Neutrophil (primary cell): ENCODE data around the gene EGFR.

Experiments used
- H3K27ac ChIP-seq: fragments of 200-600 bp; sonication (generic); 2 replicates; pipeline ENCODE4 v1.5.1; 2016; ENCODE audit warnings: mild to moderate bottlenecking, moderate library complexity
- H3K27me3 ChIP-seq: fragments of 200-600 bp; sonication (generic); 2 replicates; pipeline ENCODE4 v1.6.0; 2016; ENCODE audit warnings: mild to moderate bottlenecking
- H3K36me3 ChIP-seq: fragments of 200-600 bp; sonication (generic); 2 replicates; pipeline ENCODE4 v1.5.1; 2017
- H3K4me1 ChIP-seq, 2 experiments: fragments of 200-600 bp in 1 of 2; sonication (generic) in 1 of 2; 1 replicate in 1 of 2; 2 replicates in 1 of 2; pipeline versions ENCODE4 v1.5.1 to v1.6.1; 2013 to 2016; ENCODE audit warnings: low read depth in 1 of 2, low read length in 1 of 2, mild to moderate bottlenecking in 1 of 2, moderate library complexity in 1 of 2; ENCODE audit not compliant: control insufficient read depth in 1 of 2, insufficient read depth in 1 of 2
- H3K4me3 ChIP-seq, 2 experiments: fragments of 200-600 bp in 1 of 2; sonication (generic) in 1 of 2; 1 replicate in 1 of 2; 2 replicates in 1 of 2; pipeline ENCODE4 v1.5.1; 2013 to 2016; ENCODE audit warnings: low read depth in 1 of 2, low read length in 1 of 2, mild to moderate bottlenecking in 1 of 2, moderate library complexity in 1 of 2
- H3K9me3 ChIP-seq: fragments of 200-600 bp; sonication (generic); 2 replicates; pipeline ENCODE4 v1.5.1; 2016
- TF ChIP-seq, protein P1 (sequence below): fragments of 200-600 bp; sonication (generic); IDR thresholded peaks from 2 replicates; pipeline ENCODE4 v1.5.1; 2016; ENCODE audit warnings: antibody characterized with exemption

Gene EGFR

DNA sequence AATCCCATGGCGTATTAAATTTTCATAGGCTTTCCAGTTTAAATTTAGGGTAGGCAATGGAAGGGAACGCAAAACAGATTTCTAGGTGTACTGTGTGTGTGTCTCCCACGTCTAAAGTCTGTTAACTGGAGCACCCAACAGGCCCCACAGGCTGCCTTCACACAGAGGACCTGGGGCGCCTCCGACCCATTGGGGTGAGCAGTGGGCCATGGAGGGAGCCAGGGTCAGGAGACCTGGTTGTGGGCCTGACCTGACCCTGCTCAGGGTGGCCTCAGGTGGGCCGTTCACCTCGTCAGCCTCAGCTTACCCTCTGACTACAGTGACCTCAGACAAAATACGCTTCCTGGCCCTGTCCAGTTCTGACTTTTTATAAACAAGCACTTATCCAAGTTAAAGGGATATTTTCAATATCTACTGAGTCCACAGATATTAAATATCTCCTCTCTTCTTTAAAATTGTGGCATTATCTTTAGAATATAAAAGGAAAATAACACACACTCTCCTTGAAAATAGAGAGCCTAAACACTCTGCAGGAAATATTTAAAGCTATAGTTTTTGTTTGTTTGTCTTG lies 159.6 kb downstream of the EGFR start:
- Histone ChIP-seq H3K27ac (no peak overlapping the region), H3K4me3 (no peak overlapping the region), H3K36me3 (no peaks in the 10 kb centered on the region), H3K4me1 (no peaks in the 10 kb centered on the region), H3K9me3 (no peaks in the 10 kb centered on the region), H3K27me3 (no peaks in the 10 kb centered on the region)
- TF ChIP-seq, protein P1, sequence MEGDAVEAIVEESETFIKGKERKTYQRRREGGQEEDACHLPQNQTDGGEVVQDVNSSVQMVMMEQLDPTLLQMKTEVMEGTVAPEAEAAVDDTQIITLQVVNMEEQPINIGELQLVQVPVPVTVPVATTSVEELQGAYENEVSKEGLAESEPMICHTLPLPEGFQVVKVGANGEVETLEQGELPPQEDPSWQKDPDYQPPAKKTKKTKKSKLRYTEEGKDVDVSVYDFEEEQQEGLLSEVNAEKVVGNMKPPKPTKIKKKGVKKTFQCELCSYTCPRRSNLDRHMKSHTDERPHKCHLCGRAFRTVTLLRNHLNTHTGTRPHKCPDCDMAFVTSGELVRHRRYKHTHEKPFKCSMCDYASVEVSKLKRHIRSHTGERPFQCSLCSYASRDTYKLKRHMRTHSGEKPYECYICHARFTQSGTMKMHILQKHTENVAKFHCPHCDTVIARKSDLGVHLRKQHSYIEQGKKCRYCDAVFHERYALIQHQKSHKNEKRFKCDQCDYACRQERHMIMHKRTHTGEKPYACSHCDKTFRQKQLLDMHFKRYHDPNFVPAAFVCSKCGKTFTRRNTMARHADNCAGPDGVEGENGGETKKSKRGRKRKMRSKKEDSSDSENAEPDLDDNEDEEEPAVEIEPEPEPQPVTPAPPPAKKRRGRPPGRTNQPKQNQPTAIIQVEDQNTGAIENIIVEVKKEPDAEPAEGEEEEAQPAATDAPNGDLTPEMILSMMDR = no peak

DNA sequence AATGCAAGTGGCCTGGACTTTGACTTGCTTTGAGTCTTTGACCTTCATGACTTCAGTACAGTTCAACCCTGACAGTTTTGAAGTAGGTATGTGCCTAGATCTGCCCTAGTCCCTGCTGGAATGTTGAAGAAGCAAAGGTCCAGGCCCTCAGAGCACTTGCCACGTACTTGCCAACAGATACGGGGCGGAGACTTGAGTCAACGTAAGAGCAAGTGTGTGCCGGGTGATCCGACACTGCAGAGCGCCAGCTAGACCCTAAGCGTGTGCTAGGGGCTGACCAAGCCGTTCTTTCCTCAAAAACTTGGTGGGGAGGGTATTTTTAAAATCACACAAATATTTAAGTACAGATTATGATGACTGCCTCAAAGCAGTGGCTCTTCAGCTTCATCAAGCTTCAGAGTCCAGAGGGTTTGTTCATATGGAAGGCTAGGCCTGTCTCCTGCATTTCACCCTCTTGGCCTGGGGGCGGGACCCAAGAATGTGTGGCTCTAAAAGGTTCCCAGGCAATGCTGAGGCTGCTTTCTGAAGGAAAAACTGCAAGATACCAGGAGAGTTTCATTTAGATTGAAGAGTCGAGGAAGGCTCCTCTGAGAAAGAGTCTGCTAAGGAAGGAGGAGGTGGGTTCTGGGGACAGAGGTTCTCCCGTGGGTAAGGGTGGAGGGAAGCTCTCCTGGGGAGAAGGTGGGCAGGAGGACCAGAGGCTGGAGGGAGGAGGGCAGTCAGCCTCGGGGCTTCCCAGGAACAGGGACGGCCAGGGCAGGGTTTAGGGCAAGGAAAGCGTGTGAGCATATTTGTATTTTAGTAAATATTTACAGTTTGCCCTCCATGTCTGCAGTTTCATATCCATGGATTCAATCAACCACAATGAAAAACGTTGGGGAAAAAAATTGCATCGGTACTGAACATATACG lies 160.3 kb downstream of the EGFR start:
- H3K27ac ChIP-seq = no peak overlapping the region

GRCh38 chr7:55179931-55180682 lies 161.3 kb downstream of the EGFR start:
- TF ChIP-seq, protein P1 = no peak
- Histone ChIP-seq H3K27ac (no peak overlapping the region), H3K36me3 (no peaks in the 10 kb centered on the region), H3K4me1 (no peaks in the 10 kb centered on the region), H3K27me3 (no peaks in the 10 kb centered on the region), H3K4me3 (no peak overlapping the region), H3K9me3 (no peaks in the 10 kb centered on the region)

More for the DNA sequence above, 160.3 kb downstream of the EGFR start:
- Histone ChIP-seq H3K36me3 (no peaks in the 10 kb centered on the region), H3K4me1 (no peaks in the 10 kb centered on the region), H3K9me3 (no peaks in the 10 kb centered on the region), H3K4me3 (no peak overlapping the region), H3K27me3 (no peaks in the 10 kb centered on the region)
- TF ChIP-seq, protein P1 = no peak

- H3K4me3 ChIP-seq = no peak overlapping the region
Observed at GRCh38 chr7:55180963-55181542, 162.2 kb downstream of the EGFR start.

GRCh38 chr7:55181762-55182161 lies 162.9 kb downstream of the EGFR start:
- no peaks in the 10 kb centered on the region for H3K9me3 ChIP-seq
- H3K4me3 ChIP-seq = no peak overlapping the region
- no peak overlapping the region for H3K27ac ChIP-seq
- no peaks in the 10 kb centered on the region for H3K4me1 ChIP-seq
- H3K27me3 ChIP-seq = no peaks in the 10 kb centered on the region
- TF ChIP-seq, protein P1 = no peak
- no peaks in the 10 kb centered on the region for H3K36me3 ChIP-seq

More at GRCh38 chr7:55180963-55181542, 162.2 kb downstream of the EGFR start:
- H3K4me1 ChIP-seq = no peaks in the 10 kb centered on the region
- H3K27ac ChIP-seq = no peak overlapping the region
- TF ChIP-seq, protein P1 = no peak
- H3K36me3 ChIP-seq = no peaks in the 10 kb centered on the region
- no peaks in the 10 kb centered on the region for H3K27me3 ChIP-seq
- no peaks in the 10 kb centered on the region for H3K9me3 ChIP-seq
